ENCODE measurements around the gene C1QTNF5. TPM values are rescaled to one million over a fixed set of nuclear protein-coding genes. Genes with fewer than 3 reads are reported as not detected.

Gene C1QTNF5
- total and polyA plus RNA-seq, 2 donors (not counting 1 experiment from before 2014, with no cell fraction given): not detected

GRCh38 chr11:119309953-119310681 lies 30.6 kb downstream of the C1QTNF5 start:
- Histone ChIP-seq H3K9ac (ENCODE audit: low read length) (no peak overlapping the region), H3K4me1 (ENCODE audit: control insufficient read depth in 2 of 2, insufficient read depth in 2 of 2, low read length in 2 of 2) (peaks cover 8% of the 10 kb centered on the region in 2 donors), H3K4me3 (ENCODE audit: control extremely low read depth in 1 of 5, extremely low read depth in 1 of 5, insufficient read depth in 1 of 5, low read depth in 2 of 5, low read length in 4 of 5) (no peak overlapping the region), H2AFZ (ENCODE audit: insufficient read depth, low read depth, low read length, poor library complexity, severe bottlenecking) (no peak overlapping the region), H3K79me2 (ENCODE audit: control insufficient read depth, insufficient read depth, low read length) (no peaks in the 10 kb centered on the region), H3K27ac (ENCODE audit: low read length in 2 of 2) (no peak overlapping the region), H3K36me3 (replicated peaks in 1 of 2; ENCODE audit: control extremely low read depth in 1 of 2, control insufficient read depth in 1 of 2, extremely low read depth in 1 of 2, insufficient read depth in 2 of 2, low read length in 1 of 2) (peaks cover 4 to 11% of the 10 kb centered on the region in 2 experiments), H3K4me2 (replicated peaks; ENCODE audit: low read depth, low read length, poor library complexity, severe bottlenecking) (no peak overlapping the region), H3K9me3 (ENCODE audit: control extremely low read depth in 1 of 3, control insufficient read depth in 2 of 3, insufficient read depth in 1 of 3, low read length in 2 of 3) (no peaks in the 10 kb centered on the region), H4K20me1 (ENCODE audit: control insufficient read depth, insufficient read depth, low read length, poor library complexity, severe bottlenecking) (no peaks in the 10 kb centered on the region), H3K27me3 (replicated peaks in 1 of 4; ENCODE audit: control extremely low read depth in 1 of 4, control insufficient read depth in 3 of 4, insufficient read depth in 4 of 4, low read length in 3 of 4) (peaks cover 0 to 14% (median 4%) of the 10 kb centered on the region in 4 experiments)
- CTCF ChIA-PET: interaction anchor here (0.7 kb wide), 1 partner anchor 105 kb away, joined by 3 read pairs; no protein-coding TSS in a partner anchor
- Mint-ChIP-seq H3K9me3 (ENCODE audit: insufficient read depth) (no peaks in the 10 kb centered on the region), H3K27me3 (peaks cover under 1% of the 10 kb centered on the region), H3K27ac (no peak overlapping the region), H3K4me3 (no peak overlapping the region), H3K4me1 (peaks cover 6% of the 10 kb centered on the region)
- POLR2A ChIA-PET: no interaction called here
- no peak for TF ChIP-seq CTCF (IDR thresholded peaks at IDR 0.05)
- no peak for TF ChIP-seq EZH2 (IDR thresholded peaks at IDR 0.05; ENCODE audit: borderline replicate concordance, insufficient read depth, low read depth, low read length, poor library complexity, severe bottlenecking)
- WGBS (ENCODE audit: insufficient coverage): 91% methylated on average over 17 of the region's 17 CpGs
- intact Hi-C loops (cut with micrococcal nuclease): no loop called here
- ATAC-seq (ENCODE audit: low read depth): no peak
- no peak for DNase-seq

- H3K4me3 Mint-ChIP-seq: no peak overlapping the region
- ATAC-seq (ENCODE audit: low read depth) (no peak), DNase-seq (no peak)
- Histone ChIP-seq H3K9me3 (ENCODE audit: control extremely low read depth in 1 of 3, control insufficient read depth in 2 of 3, insufficient read depth in 1 of 3, low read length in 2 of 3) (no peaks in the 10 kb centered on the region), H2AFZ (ENCODE audit: insufficient read depth, low read depth, low read length, poor library complexity, severe bottlenecking) (no peak overlapping the region), H3K9ac (ENCODE audit: low read length) (no peak overlapping the region), H3K4me1 (ENCODE audit: control insufficient read depth in 2 of 2, insufficient read depth in 2 of 2, low read length in 2 of 2) (peaks cover under 1% of the 10 kb centered on the region in 2 donors), H3K27me3 (replicated peaks in 1 of 4; ENCODE audit: control extremely low read depth in 1 of 4, control insufficient read depth in 3 of 4, insufficient read depth in 4 of 4, low read length in 3 of 4) (peaks cover 0 to 7% (median under 1%) of the 10 kb centered on the region in 4 experiments), H3K4me3 (ENCODE audit: control extremely low read depth in 1 of 5, extremely low read depth in 1 of 5, insufficient read depth in 1 of 5, low read depth in 2 of 5, low read length in 4 of 5) (no peak overlapping the region), H3K79me2 (ENCODE audit: control insufficient read depth, insufficient read depth, low read length) (no peaks in the 10 kb centered on the region), H4K20me1 (ENCODE audit: control insufficient read depth, insufficient read depth, low read length, poor library complexity, severe bottlenecking) (no peaks in the 10 kb centered on the region), H3K27ac (ENCODE audit: low read length in 2 of 2) (no peak overlapping the region), H3K4me2 (replicated peaks; ENCODE audit: low read depth, low read length, poor library complexity, severe bottlenecking) (no peak overlapping the region), H3K36me3 (replicated peaks in 1 of 2; ENCODE audit: control extremely low read depth in 1 of 2, control insufficient read depth in 1 of 2, extremely low read depth in 1 of 2, insufficient read depth in 2 of 2, low read length in 1 of 2) (peaks cover 6 to 11% of the 10 kb centered on the region in 2 experiments)
- no peak overlapping the region for H3K27ac Mint-ChIP-seq
- POLR2A ChIA-PET: no interaction called here
- CTCF ChIA-PET: interaction anchor here (1.4 to 2.6 kb wide), 3 partner anchors 14 to 103 kb away, joined by 4 to 15 read pairs (median 4); partner anchors contain the start of gene CBL
- no peaks in the 10 kb centered on the region for H3K27me3 Mint-ChIP-seq
- 98% methylated on average over 11 of the region's 11 CpGs for WGBS (ENCODE audit: insufficient coverage)
- no peaks in the 10 kb centered on the region for H3K9me3 Mint-ChIP-seq (ENCODE audit: insufficient read depth)
- intact Hi-C loops (cut with micrococcal nuclease): no loop called here
- TF ChIP-seq CTCF (IDR thresholded peaks at IDR 0.05): no peak
- TF ChIP-seq EZH2 (IDR thresholded peaks at IDR 0.05; ENCODE audit: borderline replicate concordance, insufficient read depth, low read depth, low read length, poor library complexity, severe bottlenecking): no peak
- peaks cover 2% of the 10 kb centered on the region for H3K4me1 Mint-ChIP-seq
Observed at GRCh38 chr11:119309411-119309810, 31.3 kb downstream of the C1QTNF5 start.

Data from B cell (primary cell).